SK-N-MC (cell line): ENCODE results near the gene CDH10.

Experiments used
- DNase-seq: peaks from one replicate; pipeline ENCODE4 v3.0.0-alpha.2; 2011; ENCODE audit warnings: low read depth, low spot score
- H3K27ac ChIP-seq: fragments of 200-600 bp; sonication (generic); 2 replicates; pipeline ENCODE4 v1.5.1; 2016; ENCODE audit warnings: mixed run types
- H3K36me3 ChIP-seq: fragments of 200-600 bp; sonication (generic); 2 replicates; pipeline ENCODE4 v1.6.1; 2017; ENCODE audit warnings: antibody characterized with exemption, low read length, mixed read lengths; ENCODE audit not compliant: insufficient read depth
- H3K4me3 ChIP-seq: fragments of 200-600 bp; sonication (generic); 2 replicates; pipeline ENCODE4 v1.5.1; 2016
- H3K9ac ChIP-seq: fragments of 200-600 bp; sonication (generic); 2 replicates; pipeline ENCODE4 v1.8.0; 2017; ENCODE audit warnings: mixed run types, mixed read lengths; ENCODE audit not compliant: insufficient read length
- H3K9me3 ChIP-seq: fragments of 200-600 bp; sonication (generic); 2 replicates; pipeline ENCODE4 v1.6.1; 2017; ENCODE audit warnings: low read depth, mild to moderate bottlenecking, antibody characterized with exemption, low read length, moderate library complexity, mixed read lengths
- EZH2 ChIP-seq: fragments of 200-600 bp; sonication (generic); IDR thresholded peaks from one replicate; pipeline ENCODE4 v1.6.1; 2017; ENCODE audit warnings: antibody characterized with exemption
- FOXP2 ChIP-seq: optimal IDR thresholded peaks from 2 replicates; pipeline ENCODE3; 2011; ENCODE audit warnings: mild to moderate bottlenecking, moderate library complexity; ENCODE audit not compliant: insufficient read depth; ENCODE audit errors: extremely low read length, control extremely low read depth
- POLR2AphosphoS5 ChIP-seq: IDR thresholded peaks from 2 replicates; pipeline ENCODE4 v1.6.1; 2012; ENCODE audit warnings: mild to moderate bottlenecking, low read depth, low read length, borderline replicate concordance

The CDH10 gene

DNA sequence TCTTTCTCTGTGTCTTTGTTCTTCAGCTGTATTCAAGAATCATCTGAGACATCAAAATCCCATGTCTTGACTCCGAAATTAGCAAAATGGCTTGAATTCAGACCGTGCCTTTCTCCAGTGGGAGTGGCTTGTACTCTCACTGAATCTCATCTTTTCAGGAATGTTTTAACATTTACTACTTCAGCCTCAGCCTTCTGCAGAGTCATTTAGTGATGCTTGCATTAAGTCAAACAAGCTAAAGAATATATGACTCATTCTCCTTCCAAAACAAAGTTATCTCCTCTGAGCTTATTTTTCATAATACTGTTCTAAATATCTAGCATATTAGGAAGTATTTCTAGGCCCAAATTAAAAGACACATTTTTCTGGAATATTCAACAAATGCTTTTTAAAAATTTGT, 205.3 kb downstream of the CDH10 start:
- Histone ChIP-seq H3K9me3 (no peaks in the 10 kb centered on the region), H3K27ac (no peak overlapping the region), H3K9ac (no peak overlapping the region), H3K36me3 (no peaks in the 10 kb centered on the region), H3K4me3 (no peak overlapping the region)
- TF ChIP-seq POLR2AphosphoS5 (no peak), FOXP2 (no peak), EZH2 (no peak)
- DNase-seq: no peak
